GM19395 (cell line): ENCODE results near the gene PARP4.
"Not testable (repeated sequence)": the region's sequence is repeated elsewhere in the genome, so short reads cannot be mapped to it uniquely, and the experiment has no call there.

ENCODE experiments used
- ATAC-seq: cut with Tn5 transposase; IDR thresholded peaks from one replicate; pipeline ENCODE4 v1.9.1; 2021; ENCODE audit warnings: mild to moderate bottlenecking, moderate library complexity; ENCODE audit not compliant: unreplicated experiment

The PARP4 gene

DNA sequence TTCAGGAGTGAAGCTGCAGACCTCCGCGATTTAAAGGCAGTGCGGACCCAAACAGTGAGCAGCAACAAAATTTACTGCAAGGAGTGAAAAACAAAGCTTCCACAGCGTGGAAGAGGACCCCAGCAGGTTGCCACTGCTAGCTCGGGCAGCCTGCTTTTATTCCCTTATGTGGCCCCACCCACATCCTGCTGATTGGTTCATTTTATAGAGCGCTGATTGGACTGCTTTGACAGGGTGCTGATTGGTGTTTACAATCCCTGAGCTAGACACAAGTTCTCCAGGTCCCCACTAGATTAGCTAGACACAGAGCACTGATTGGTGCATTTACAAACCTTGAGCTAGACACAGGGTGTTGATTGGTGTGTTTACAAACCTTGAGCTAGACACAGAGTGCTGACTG, 6.3 kb downstream of the PARP4 start:
- ATAC-seq = not testable (repeated sequence)

- ATAC-seq = no peak
Observed at GRCh38 chr13:24505756-24506155, 6.8 kb downstream of the PARP4 start.

- ATAC-seq = no peak
Observed at GRCh38 chr13:24505256-24505655, 7.3 kb downstream of the PARP4 start.

DNA sequence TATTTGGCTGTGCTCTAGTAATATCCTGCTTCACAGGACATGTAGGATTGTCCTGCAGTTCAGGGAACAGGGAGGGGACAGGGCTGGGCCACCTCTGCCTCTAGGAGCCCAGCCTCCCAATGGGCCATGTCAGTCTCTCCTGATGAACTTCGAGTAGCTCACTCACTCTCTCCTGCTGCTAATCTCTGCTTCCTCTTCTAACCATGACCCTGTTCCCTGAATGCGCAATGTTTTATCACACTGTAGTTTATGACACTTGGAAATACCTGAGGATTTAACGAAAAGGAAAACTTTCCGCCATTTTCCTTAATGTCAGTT, 9.2 kb downstream of the PARP4 start:
- ATAC-seq = no peak

DNA sequence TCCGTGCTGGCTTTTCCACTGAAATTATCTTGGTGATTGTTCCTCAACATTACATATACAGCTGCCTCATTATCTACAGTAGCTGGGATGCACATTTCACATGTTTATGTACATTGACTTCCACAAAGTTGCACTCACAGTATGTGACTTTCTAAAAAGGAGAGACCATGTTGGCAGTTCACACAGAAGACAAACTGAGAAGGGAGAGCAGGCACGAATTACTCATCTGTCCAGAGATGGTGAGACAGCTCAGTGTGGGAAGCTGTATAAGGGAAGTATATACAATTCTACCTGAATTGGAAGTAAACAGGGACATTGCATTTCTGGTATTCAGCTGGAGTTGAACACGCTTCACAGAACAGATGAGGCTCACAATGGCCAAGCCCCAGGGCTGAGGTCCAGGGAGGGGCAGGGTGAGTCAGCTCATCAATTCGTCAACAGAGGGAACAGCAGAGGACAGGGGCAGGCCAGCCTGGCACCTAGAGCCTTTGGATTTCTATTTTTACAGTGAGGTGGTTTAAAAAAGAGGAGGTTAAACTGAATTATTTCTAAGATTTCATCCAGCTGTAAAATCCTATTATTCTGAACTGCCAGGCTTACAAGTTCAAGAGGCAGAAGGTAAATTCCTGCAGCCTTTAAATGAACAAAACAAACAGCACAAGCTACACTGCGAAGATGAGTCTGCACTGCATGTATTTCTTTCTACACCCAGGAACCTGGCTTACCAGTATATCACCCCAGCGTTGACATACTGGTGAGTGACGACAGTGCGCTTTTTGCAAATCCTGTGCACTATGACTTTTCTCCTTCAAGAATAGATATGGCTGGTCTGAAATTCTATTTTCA, 9.8 kb downstream of the PARP4 start:
- no peak for ATAC-seq

GRCh38 chr13:24500977-24501376, 11.6 kb downstream of the PARP4 start:
- ATAC-seq = no peak

GRCh38 chr13:24497742-24498141, 14.8 kb downstream of the PARP4 start:
- ATAC-seq = no peak

GRCh38 chr13:24496295-24496694, 16.3 kb downstream of the PARP4 start:
- ATAC-seq = not testable (repeated sequence)

- ATAC-seq = no peak
Observed at GRCh38 chr13:24495151-24495729, 17.3 kb downstream of the PARP4 start.

GRCh38 chr13:24493356-24493755, 19.2 kb downstream of the PARP4 start:
- no peak for ATAC-seq

- ATAC-seq = no peak
Observed at GRCh38 chr13:24491845-24492244, 20.7 kb downstream of the PARP4 start.

DNA sequence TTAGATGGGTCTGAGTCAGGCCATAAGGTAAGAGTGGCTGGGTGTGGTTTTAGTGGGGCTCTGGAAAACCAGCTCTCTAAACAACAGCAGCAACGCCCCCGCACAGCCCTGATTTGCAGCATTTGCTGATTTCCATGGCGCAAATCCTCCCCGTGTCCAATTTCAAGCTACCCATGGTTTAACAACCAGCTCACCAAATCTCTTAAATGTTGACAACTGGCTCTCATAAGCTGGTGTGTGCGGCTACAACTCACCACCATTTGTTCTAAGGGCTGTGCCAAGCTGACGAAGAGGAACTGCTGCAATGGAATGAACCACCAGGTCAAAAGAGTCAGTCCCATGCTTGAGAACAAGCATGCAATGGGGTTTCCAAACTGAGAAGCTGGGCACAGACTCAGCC, 22.9 kb downstream of the PARP4 start:
- ATAC-seq = no peak

GRCh38 chr13:24488092-24488491, 24.5 kb downstream of the PARP4 start:
- ATAC-seq = not testable (repeated sequence)

- not testable (repeated sequence) for ATAC-seq
Observed at GRCh38 chr13:24486017-24486657, 26.4 kb downstream of the PARP4 start.

GRCh38 chr13:24473686-24474085, 38.9 kb downstream of the PARP4 start:
- no peak for ATAC-seq

DNA sequence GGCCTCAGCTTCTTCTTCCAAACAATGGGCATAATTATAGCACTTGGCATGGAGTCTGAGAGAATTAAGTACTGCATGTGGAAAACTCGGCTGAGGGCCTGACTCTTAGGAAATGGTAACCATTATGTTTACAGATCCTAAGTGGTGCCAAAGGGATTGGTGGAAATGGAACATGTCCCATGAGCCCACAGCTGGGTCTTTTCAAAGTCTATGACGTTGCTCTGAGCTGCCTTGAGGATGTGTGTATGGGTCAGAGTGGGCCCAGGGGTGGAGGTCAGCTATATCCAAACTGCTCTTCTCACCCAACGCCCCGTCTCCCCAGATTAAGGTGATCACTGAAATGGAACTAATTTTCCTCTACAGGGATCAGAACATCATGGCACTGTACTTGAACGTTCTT, 40.4 kb downstream of the PARP4 start:
- not testable (repeated sequence) for ATAC-seq

DNA sequence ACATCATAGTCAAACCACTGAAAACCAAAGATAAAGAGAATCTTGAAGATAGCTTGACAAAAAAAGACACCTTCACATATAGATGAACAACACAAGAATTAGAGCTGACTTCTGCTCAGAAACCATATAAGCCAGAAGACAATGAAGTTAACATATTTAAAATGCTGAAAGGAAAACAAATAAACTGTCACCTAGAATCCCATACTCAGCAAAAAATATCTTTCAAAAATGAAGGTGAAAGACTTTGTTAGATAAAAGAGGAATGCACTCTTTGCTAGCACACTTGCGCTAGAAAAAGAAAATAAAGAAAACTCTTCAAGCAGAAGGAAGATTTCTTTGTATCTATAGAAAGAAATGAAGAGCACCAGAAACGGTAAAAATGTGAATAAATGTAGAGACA, 49.5 kb downstream of the PARP4 start:
- no peak for ATAC-seq

DNA sequence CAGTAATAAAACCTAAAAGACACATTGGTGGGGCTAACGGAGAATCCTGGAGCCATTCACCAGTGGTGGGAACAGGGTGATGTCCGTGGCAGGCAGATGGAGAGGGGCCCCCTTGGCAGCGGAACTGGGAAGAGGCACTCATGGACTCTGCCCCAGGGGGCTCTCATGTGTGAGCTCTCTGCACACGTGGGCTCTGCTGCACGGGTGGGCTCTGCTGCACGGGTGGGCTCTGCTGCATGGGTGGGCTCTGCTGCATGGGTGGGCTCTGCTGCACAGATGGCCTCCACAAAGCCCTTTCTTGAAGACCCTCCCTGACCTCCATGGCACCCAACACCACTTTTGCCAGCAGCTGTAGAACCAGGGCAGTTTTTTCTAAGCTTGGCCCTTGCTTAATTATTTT, 52.3 kb downstream of the PARP4 start:
- ATAC-seq = no peak

- no peak for ATAC-seq
Observed at GRCh38 chr13:24459726-24460125, 52.9 kb downstream of the PARP4 start.

- ATAC-seq = no peak
Observed at GRCh38 chr13:24459234-24459633, 53.3 kb downstream of the PARP4 start.

GRCh38 chr13:24458736-24459135, 53.8 kb downstream of the PARP4 start:
- no peak for ATAC-seq

- no peak for ATAC-seq
Observed at GRCh38 chr13:24456396-24456795, 56.2 kb downstream of the PARP4 start.
